Astrocyte (in vitro differentiated cells and primary cell): Measurements from ENCODE around the gene CFAP70. TPM values are rescaled to one million over a fixed set of nuclear protein-coding genes. Genes with fewer than 3 reads are reported as not detected.
"Not testable (repeated sequence)": the region's sequence is repeated elsewhere in the genome, so short reads cannot be mapped to it uniquely, and the experiment has no call there.

Experiments used
- DNase-seq: peaks from one replicate; pipeline ENCODE4 v3.0.0-alpha.2; 2010; ENCODE audit warnings: low read depth
- FAIRE-seq: peaks from 2 replicates; lab custom pipeline; 2011; peaks lifted over from hg19 to GRCh38; lab: Jason Lieb, UNC
- H2AFZ ChIP-seq: 2 replicates; pipeline ENCODE4 v1.6.0; 2012; ENCODE audit warnings: low read depth, low read length, inconsistent platforms
- H3K27ac ChIP-seq: 2 replicates; pipeline ENCODE4 v1.5.1; 2011; ENCODE audit warnings: low read depth, low read length, inconsistent platforms
- H3K27me3 ChIP-seq: 2 replicates; pipeline ENCODE4 v1.6.0; 2011; ENCODE audit warnings: low read length, inconsistent platforms; ENCODE audit not compliant: insufficient read depth
- H3K36me3 ChIP-seq: 2 replicates; pipeline ENCODE4 v1.5.1; 2011; ENCODE audit warnings: low read length, inconsistent platforms; ENCODE audit not compliant: insufficient read depth
- H3K4me1 ChIP-seq: 2 replicates; pipeline ENCODE4 v1.5.1; 2011; ENCODE audit warnings: low read length, inconsistent platforms; ENCODE audit not compliant: insufficient read depth
- H3K4me2 ChIP-seq: 2 replicates; pipeline ENCODE4 v1.6.0; 2012; ENCODE audit warnings: low read length, inconsistent platforms
- H3K4me3 ChIP-seq: 2 replicates; pipeline ENCODE4 v1.5.1; 2011; ENCODE audit warnings: low read depth, mild to moderate bottlenecking, low read length, inconsistent platforms; ENCODE audit not compliant: insufficient read depth
- H3K79me2 ChIP-seq: 2 replicates; pipeline ENCODE4 v1.6.0; 2012; ENCODE audit warnings: mild to moderate bottlenecking, low read length, inconsistent platforms; ENCODE audit not compliant: insufficient read depth
- H3K9ac ChIP-seq: 2 replicates; pipeline ENCODE4 v1.6.0; 2012; ENCODE audit warnings: mild to moderate bottlenecking, low read length, inconsistent platforms
- H3K9me3 ChIP-seq: 2 replicates; pipeline ENCODE4 v1.5.1; 2012; ENCODE audit warnings: low read depth, mild to moderate bottlenecking, low read length, inconsistent platforms; ENCODE audit not compliant: insufficient read depth
- H4K20me1 ChIP-seq: 2 replicates; pipeline ENCODE4 v1.6.0; 2012; ENCODE audit warnings: low read length, inconsistent platforms; ENCODE audit not compliant: insufficient read depth
- H3K27ac Mint-ChIP-seq: one replicate; pipeline ENCODE4 v1.8.0; 2021; ENCODE audit warnings: mild to moderate bottlenecking, mixed read lengths; ENCODE audit not compliant: unreplicated experiment
- H3K27me3 Mint-ChIP-seq: one replicate; pipeline ENCODE4 v1.8.0; 2021; ENCODE audit warnings: low read depth, mixed read lengths; ENCODE audit not compliant: unreplicated experiment
- H3K36me3 Mint-ChIP-seq: one replicate; pipeline ENCODE4 v1.8.0; 2021; ENCODE audit warnings: low read depth, mixed read lengths; ENCODE audit not compliant: unreplicated experiment
- H3K4me1 Mint-ChIP-seq: one replicate; pipeline ENCODE4 v1.8.0; 2021; ENCODE audit warnings: low read depth, mixed read lengths; ENCODE audit not compliant: unreplicated experiment
- H3K4me3 Mint-ChIP-seq: one replicate; pipeline ENCODE4 v1.8.0; 2021; ENCODE audit warnings: mild to moderate bottlenecking, moderate library complexity, mixed read lengths; ENCODE audit not compliant: unreplicated experiment
- H3K9me3 Mint-ChIP-seq: one replicate; pipeline ENCODE4 v1.8.0; 2021; ENCODE audit warnings: mild to moderate bottlenecking, mixed read lengths; ENCODE audit not compliant: unreplicated experiment
- EZH2 ChIP-seq: IDR thresholded peaks from 2 replicates; pipeline ENCODE4 v1.6.1; 2012; ENCODE audit warnings: mild to moderate bottlenecking, low read length, inconsistent platforms; ENCODE audit not compliant: insufficient read depth
- total RNA-seq: library from RNA; stranded (reverse); gene quantifications from 2 replicates; pipeline ENCODE4 v1.2.1, GENCODE V29; 2021
- TF ChIP-seq, protein P1 (sequence below): IDR thresholded peaks from 2 replicates; pipeline ENCODE4 v1.5.1; 2011; ENCODE audit warnings: low read depth, mild to moderate bottlenecking, inconsistent platforms, low read length, moderate library complexity; ENCODE audit not compliant: insufficient read depth

Gene CFAP70
- total RNA-seq, 1 donor from 2014 or later = 1.3 TPM

DNA sequence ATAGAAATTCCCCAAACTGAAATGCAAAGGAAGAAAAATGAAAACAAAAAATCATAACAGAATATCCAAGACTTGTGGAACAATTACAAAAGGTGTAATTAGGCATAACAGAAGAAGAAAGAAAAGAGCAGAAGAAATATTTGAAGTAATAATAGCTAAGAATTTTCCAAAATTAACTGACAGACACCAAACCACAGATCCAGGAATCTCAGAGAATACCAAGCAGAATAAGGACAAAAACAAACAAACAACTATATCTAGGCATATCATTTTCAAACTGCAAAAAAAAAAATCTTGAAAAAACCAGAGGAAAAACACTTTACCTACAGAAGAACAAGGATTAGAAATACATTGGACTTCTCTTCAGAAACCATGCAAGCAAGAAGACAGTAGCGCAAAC is 25.5 kb downstream of the CFAP70 start:
- no peak overlapping the region for H3K9ac ChIP-seq

DNA sequence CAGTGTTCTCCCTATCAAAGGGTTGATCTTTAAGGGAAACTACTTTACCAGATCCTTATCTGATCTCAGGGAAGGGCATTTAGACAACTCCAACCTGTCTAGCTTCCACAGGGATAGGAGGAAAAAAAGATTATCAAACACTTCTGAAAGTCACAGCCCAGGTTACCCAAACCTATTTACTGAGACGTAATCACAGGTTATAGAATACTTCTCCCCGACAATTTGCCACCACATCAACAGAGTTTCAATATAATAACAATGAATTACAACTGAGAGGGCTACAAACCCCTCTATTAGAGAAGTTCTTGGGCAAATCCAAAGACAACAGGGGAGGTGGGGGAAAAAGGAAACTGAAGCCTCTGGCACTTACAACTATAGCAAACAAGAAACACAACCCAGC is 26.3 kb downstream of the CFAP70 start:
- Mint-ChIP-seq H3K27me3 (no peaks in the 10 kb centered on the region), H3K36me3 (no peaks in the 10 kb centered on the region)

More for the DNA sequence above, 25.5 kb downstream of the CFAP70 start:
- no peaks in the 10 kb centered on the region for H3K36me3 ChIP-seq
- no peak for FAIRE-seq
- H3K4me3 ChIP-seq = no peak overlapping the region
- Mint-ChIP-seq H3K36me3 (no peaks in the 10 kb centered on the region), H3K4me3 (no peak overlapping the region), H3K27ac (no peak overlapping the region), H3K4me1 (no peaks in the 10 kb centered on the region), H3K9me3 (no peaks in the 10 kb centered on the region), H3K27me3 (no peaks in the 10 kb centered on the region)
- no peak overlapping the region for H2AFZ ChIP-seq
- no peak overlapping the region for H3K27ac ChIP-seq
- H3K4me1 ChIP-seq = no peaks in the 10 kb centered on the region
- TF ChIP-seq, protein P1, sequence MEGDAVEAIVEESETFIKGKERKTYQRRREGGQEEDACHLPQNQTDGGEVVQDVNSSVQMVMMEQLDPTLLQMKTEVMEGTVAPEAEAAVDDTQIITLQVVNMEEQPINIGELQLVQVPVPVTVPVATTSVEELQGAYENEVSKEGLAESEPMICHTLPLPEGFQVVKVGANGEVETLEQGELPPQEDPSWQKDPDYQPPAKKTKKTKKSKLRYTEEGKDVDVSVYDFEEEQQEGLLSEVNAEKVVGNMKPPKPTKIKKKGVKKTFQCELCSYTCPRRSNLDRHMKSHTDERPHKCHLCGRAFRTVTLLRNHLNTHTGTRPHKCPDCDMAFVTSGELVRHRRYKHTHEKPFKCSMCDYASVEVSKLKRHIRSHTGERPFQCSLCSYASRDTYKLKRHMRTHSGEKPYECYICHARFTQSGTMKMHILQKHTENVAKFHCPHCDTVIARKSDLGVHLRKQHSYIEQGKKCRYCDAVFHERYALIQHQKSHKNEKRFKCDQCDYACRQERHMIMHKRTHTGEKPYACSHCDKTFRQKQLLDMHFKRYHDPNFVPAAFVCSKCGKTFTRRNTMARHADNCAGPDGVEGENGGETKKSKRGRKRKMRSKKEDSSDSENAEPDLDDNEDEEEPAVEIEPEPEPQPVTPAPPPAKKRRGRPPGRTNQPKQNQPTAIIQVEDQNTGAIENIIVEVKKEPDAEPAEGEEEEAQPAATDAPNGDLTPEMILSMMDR = no peak
- no peak for TF ChIP-seq EZH2
- H3K4me2 ChIP-seq = no peak overlapping the region
- no peaks in the 10 kb centered on the region for H4K20me1 ChIP-seq
- H3K27me3 ChIP-seq = peaks cover 9% of the 10 kb centered on the region
- H3K79me2 ChIP-seq = no peaks in the 10 kb centered on the region
- H3K9me3 ChIP-seq = no peaks in the 10 kb centered on the region
- no peak for DNase-seq

DNA sequence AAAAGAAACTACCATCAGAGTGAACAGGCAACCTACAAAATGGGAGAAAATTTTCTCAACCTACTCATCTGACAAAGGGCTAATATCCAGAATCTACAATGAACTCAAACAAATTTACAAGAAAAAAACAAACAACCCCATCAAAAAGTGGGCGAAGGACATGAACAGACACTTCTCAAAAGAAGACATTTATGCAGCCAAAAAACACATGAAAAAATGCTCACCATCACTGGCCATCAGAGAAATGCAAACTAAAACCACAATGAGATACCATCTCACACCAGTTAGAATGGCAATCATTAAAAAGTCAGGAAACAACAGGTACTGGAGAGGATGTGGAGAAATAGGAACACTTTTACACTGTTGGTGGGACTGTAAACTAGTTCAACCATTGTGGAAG is 30.1 kb downstream of the CFAP70 start:
- not testable (repeated sequence) for H3K9me3 Mint-ChIP-seq

More for the DNA sequence above, 26.3 kb downstream of the CFAP70 start:
- no peaks in the 10 kb centered on the region for H3K9me3 ChIP-seq
- Mint-ChIP-seq H3K27ac (no peak overlapping the region), H3K9me3 (no peaks in the 10 kb centered on the region), H3K4me1 (no peaks in the 10 kb centered on the region), H3K4me3 (no peak overlapping the region)
- H3K4me2 ChIP-seq = no peak overlapping the region
- no peak overlapping the region for H2AFZ ChIP-seq
- H3K36me3 ChIP-seq = no peaks in the 10 kb centered on the region
- no peaks in the 10 kb centered on the region for H3K4me1 ChIP-seq
- H3K9ac ChIP-seq = no peak overlapping the region
- no peaks in the 10 kb centered on the region for H3K79me2 ChIP-seq
- DNase-seq (no peak), FAIRE-seq (no peak)
- H3K4me3 ChIP-seq = no peak overlapping the region
- no peak overlapping the region for H3K27ac ChIP-seq
- TF ChIP-seq, protein P1 = no peak
- TF ChIP-seq EZH2 = no peak
- peaks cover 9% of the 10 kb centered on the region for H3K27me3 ChIP-seq
- no peaks in the 10 kb centered on the region for H4K20me1 ChIP-seq

DNA sequence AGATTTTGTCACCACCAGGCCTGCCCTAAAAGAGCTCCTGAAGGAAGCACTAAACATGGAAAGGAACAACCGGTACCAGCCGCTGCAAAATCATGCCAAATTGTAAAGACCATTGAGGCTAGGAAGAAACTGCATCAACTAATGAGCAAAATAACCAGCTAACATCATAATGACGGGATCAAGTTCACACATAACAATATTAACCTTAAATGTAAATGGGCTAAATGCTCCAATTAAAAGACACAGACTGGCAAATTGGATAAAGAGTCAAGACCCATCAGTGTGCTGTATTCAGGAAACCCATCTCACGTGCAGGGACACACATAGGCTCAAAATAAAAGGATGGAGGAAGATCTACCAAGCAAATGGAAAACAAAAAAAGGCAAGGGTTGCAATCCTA is 33.4 kb downstream of the CFAP70 start:
- H3K4me1 Mint-ChIP-seq, H4K20me1 ChIP-seq, H3K4me2 ChIP-seq, H3K9me3 Mint-ChIP-seq, H3K27me3 Mint-ChIP-seq, H2AFZ ChIP-seq, H3K4me3 ChIP-seq, H3K36me3 ChIP-seq, H3K4me1 ChIP-seq, DNase-seq, H3K27me3 ChIP-seq, H3K27ac Mint-ChIP-seq, FAIRE-seq, H3K79me2 ChIP-seq, H3K36me3 Mint-ChIP-seq, H3K4me3 Mint-ChIP-seq, H3K9ac ChIP-seq, H3K27ac ChIP-seq, H3K9me3 ChIP-seq: not testable (repeated sequence)

More for the DNA sequence above, 30.1 kb downstream of the CFAP70 start:
- FAIRE-seq, H3K4me1 Mint-ChIP-seq, H3K4me2 ChIP-seq, DNase-seq, H3K9me3 ChIP-seq, H3K36me3 ChIP-seq, H3K36me3 Mint-ChIP-seq, H3K4me1 ChIP-seq, H2AFZ ChIP-seq, H3K27me3 ChIP-seq, H3K27me3 Mint-ChIP-seq, H3K4me3 Mint-ChIP-seq, H3K27ac Mint-ChIP-seq, H3K9ac ChIP-seq, H3K27ac ChIP-seq, H4K20me1 ChIP-seq, H3K4me3 ChIP-seq, H3K79me2 ChIP-seq: not testable (repeated sequence)

DNA sequence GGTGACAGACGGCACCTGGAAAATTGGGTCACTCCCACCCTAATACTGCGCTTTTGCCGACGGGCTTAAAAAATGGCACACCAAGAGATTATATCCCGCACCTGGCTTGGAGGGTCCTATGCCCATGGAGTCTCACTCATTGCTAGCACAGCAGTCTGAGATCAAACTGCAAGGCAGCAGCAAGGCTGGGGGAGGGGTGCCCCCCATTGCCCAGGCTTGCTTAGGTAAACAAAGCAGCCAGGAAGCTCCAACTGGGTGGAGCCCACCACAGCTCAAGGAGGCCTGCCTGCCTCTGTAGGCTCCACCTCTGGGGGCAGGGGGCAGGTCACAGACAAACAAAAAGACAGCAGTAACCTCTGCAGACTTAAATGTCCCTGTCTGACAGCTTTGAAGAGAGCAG is 35.1 kb downstream of the CFAP70 start:
- not testable (repeated sequence) for H3K79me2 ChIP-seq, H3K4me3 ChIP-seq, H3K4me3 Mint-ChIP-seq, FAIRE-seq, H4K20me1 ChIP-seq, H2AFZ ChIP-seq, H3K4me2 ChIP-seq, H3K27ac Mint-ChIP-seq, H3K9me3 ChIP-seq, H3K9me3 Mint-ChIP-seq, H3K27ac ChIP-seq, H3K27me3 Mint-ChIP-seq, H3K9ac ChIP-seq, H3K4me1 ChIP-seq, DNase-seq, H3K36me3 Mint-ChIP-seq, H3K36me3 ChIP-seq, H3K27me3 ChIP-seq, H3K4me1 Mint-ChIP-seq
